ENCODE results near the gene GFER.

- no peak for TF ChIP-seq EP300 (IDR thresholded peaks at IDR 0.05)
- TF ChIP-seq, protein P1, sequence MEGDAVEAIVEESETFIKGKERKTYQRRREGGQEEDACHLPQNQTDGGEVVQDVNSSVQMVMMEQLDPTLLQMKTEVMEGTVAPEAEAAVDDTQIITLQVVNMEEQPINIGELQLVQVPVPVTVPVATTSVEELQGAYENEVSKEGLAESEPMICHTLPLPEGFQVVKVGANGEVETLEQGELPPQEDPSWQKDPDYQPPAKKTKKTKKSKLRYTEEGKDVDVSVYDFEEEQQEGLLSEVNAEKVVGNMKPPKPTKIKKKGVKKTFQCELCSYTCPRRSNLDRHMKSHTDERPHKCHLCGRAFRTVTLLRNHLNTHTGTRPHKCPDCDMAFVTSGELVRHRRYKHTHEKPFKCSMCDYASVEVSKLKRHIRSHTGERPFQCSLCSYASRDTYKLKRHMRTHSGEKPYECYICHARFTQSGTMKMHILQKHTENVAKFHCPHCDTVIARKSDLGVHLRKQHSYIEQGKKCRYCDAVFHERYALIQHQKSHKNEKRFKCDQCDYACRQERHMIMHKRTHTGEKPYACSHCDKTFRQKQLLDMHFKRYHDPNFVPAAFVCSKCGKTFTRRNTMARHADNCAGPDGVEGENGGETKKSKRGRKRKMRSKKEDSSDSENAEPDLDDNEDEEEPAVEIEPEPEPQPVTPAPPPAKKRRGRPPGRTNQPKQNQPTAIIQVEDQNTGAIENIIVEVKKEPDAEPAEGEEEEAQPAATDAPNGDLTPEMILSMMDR (IDR thresholded peaks at IDR 0.05), result no peak
Observed at GRCh38 chr16:1968146-1968953, 15.6 kb upstream of the GFER start.

Measured in tibial nerve (tissue), 4 donors.